H1 (cell line): ENCODE data around the gene TSPAN4. TPM values are rescaled to one million over a fixed set of nuclear protein-coding genes. Genes with fewer than 3 reads are reported as not detected.

ENCODE experiments used
- ATF3 ChIP-seq: IDR thresholded peaks from 2 replicates; pipeline ENCODE4 v1.6.1; 2011; ENCODE audit warnings: low read depth, mild to moderate bottlenecking, low read length; ENCODE audit not compliant: insufficient read depth
- BCL11A ChIP-seq, 2 experiments: IDR thresholded peaks; one replicate each; pipeline ENCODE4 v1.6.1; 2011; ENCODE audit warnings: low read depth in 2 of 2, low read length in 2 of 2, mild to moderate bottlenecking in 2 of 2
- NRF1 ChIP-seq: IDR thresholded peaks from 2 replicates; pipeline ENCODE4 v1.6.1; 2011; ENCODE audit warnings: mild to moderate bottlenecking, low read depth, low read length, improper control_type of control experiment
- RFX5 ChIP-seq: IDR thresholded peaks from 2 replicates; pipeline ENCODE4 v1.6.1; 2011; ENCODE audit warnings: low read depth, low read length, improper control_type of control experiment, borderline replicate concordance
- polyA plus RNA-seq, 7 experiments: library from polyadenylated mRNA; depleted of rRNA in 3 of 7; stranded (reverse) in 5 of 7; unstranded in 2 of 7; fragments of >200 nt in 5 of 7; fragments of 200-250 nt in 2 of 7; gene quantifications; 1 replicate in 5 of 7; 2 replicates in 1 of 7; 4 replicates in 1 of 7; pipeline versions ENCODE4 v1.2.1 to v1.2.3, GENCODE V29; 2011 to 2013; ENCODE audit warnings: missing spikeins in 2 of 7, mixed read lengths in 2 of 7
- total RNA-seq: library from RNA; stranded (reverse); fragmentation: NEBNext Ultra II Directional; extraction: Animal tissue kit (Norgen Biotek cat#: 25700); gene quantifications from 2 replicates; pipeline ENCODE4 v1.2.1, GENCODE V29; 2021

Gene TSPAN4
- total and polyA plus RNA-seq, 2 of the 8 experiments (the other 6 are each of a cell fraction or from before 2014, with no cell fraction given) = 74.1 to 145 TPM

- TF ChIP-seq ATF3 (no peak), RFX5 (no peak), NRF1 (no peak), BCL11A (IDR thresholded peaks at IDR 0.05; ENCODE audit: low read depth in 2 of 2, low read length in 2 of 2) (no peak)
Measured at GRCh38 chr11:868802-869201, 26.1 kb downstream of the TSPAN4 start (continued).
